Measurements from ENCODE around the gene TGFBR1.

TGFBR1 gene

DNA sequence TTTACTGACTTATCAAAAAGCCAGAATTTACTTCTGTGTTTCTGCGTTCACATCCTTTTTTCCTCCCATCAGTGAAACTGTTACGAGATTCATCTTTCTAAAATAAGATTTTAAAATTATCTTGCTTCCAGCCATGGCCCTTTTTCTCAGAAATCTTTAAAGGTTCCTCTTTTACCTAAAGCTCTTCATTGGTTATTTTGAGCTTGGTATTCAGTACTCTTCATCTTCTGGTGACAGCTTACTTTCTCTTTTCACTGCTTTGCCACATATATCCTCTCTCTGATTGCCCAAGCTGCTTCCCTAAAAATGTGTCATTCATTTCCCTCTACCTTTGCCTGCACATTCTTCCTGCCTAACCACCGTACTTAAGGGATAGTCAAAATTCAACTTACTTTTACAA lies 32.3 kb downstream of the TGFBR1 start:
- DNase-seq (ENCODE audit: low spot score): no peak

- DNase-seq (ENCODE audit: low spot score): no peak
Measured at GRCh38 chr9:99137891-99138290, 33.0 kb downstream of the TGFBR1 start.

- no peak for DNase-seq (ENCODE audit: low spot score)
Measured at GRCh38 chr9:99138424-99139284, 33.7 kb downstream of the TGFBR1 start.

GRCh38 chr9:99139868-99140267 lies 35.0 kb downstream of the TGFBR1 start:
- DNase-seq (ENCODE audit: low spot score): no peak

- DNase-seq (ENCODE audit: low spot score): peak; percentile 52
Measured at GRCh38 chr9:99140685-99141314, 35.9 kb downstream of the TGFBR1 start.

- no peak for DNase-seq (ENCODE audit: low spot score)
Measured at GRCh38 chr9:99141849-99142248, 36.9 kb downstream of the TGFBR1 start.

GRCh38 chr9:99142275-99142674 lies 37.4 kb downstream of the TGFBR1 start:
- no peak for DNase-seq (ENCODE audit: low spot score)

GRCh38 chr9:99143655-99144054 lies 38.7 kb downstream of the TGFBR1 start:
- DNase-seq (ENCODE audit: low spot score): no peak

- DNase-seq (ENCODE audit: low spot score): no peak
Measured at GRCh38 chr9:99144966-99145365, 40.1 kb downstream of the TGFBR1 start.

- DNase-seq (ENCODE audit: low spot score): no peak
Measured at GRCh38 chr9:99146574-99146973, 41.7 kb downstream of the TGFBR1 start.

GRCh38 chr9:99147177-99147576 lies 42.3 kb downstream of the TGFBR1 start:
- no peak for DNase-seq (ENCODE audit: low spot score)

DNA sequence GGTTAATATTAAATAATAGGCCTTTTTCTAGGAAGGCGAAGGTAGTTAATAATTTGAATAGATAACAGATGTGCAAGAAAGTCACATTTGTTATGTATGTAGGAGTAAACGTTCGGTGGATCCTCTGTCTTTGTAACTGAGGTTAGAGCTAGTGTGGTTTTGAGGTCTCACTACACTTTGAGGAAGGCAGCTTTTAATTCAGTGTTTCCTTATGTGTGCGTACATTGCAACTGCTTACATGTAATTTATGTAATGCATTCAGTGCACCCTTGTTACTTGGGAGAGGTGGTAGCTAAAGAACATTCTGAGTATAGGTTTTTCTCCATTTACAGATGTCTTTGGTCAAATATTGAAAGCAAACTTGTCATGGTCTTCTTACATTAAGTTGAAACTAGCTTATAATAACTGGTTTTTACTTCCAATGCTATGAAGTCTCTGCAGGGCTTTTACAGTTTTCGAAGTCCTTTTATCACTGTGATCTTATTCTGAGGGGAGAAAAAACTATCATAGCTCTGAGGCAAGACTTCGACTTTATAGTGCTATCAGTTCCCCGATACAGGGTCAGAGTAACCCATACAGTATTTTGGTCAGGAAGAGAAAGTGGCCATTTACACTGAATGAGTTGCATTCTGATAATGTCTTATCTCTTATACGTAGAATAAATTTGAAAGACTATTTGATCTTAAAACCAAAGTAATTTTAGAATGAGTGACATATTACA lies 45.7 kb downstream of the TGFBR1 start:
- DNase-seq (ENCODE audit: low spot score): no peak

GRCh38 chr9:99154356-99154755 lies 49.4 kb downstream of the TGFBR1 start:
- no peak for DNase-seq (ENCODE audit: low spot score)

GRCh38 chr9:99155736-99156135 lies 50.8 kb downstream of the TGFBR1 start:
- no peak for DNase-seq (ENCODE audit: low spot score)

DNA sequence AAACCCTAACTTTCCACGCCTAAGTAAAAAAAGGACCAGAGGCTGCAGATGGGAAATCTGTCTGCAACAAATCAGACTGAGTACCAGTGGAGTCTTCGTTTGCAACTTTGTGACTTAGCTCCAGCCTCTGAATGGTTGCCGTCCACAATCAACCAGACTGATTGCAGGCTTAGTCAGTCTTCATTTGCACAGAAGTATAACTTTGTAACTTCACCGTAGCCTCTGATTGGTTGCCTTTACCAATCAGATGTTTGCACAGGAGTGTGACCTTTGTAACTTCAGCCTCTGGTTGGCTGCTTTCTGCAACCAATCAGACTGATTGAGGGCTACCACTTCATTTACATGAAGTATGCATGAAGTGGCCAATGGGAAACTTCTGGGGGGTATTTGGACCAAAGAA lies 53.7 kb downstream of the TGFBR1 start:
- no peak for DNase-seq (ENCODE audit: low spot score)

GRCh38 chr9:99160173-99160572 lies 55.3 kb downstream of the TGFBR1 start:
- no peak for DNase-seq (ENCODE audit: low spot score)

GRCh38 chr9:99162759-99163364 lies 57.9 kb downstream of the TGFBR1 start:
- peak; percentile 12 for DNase-seq (ENCODE audit: low spot score)

DNA sequence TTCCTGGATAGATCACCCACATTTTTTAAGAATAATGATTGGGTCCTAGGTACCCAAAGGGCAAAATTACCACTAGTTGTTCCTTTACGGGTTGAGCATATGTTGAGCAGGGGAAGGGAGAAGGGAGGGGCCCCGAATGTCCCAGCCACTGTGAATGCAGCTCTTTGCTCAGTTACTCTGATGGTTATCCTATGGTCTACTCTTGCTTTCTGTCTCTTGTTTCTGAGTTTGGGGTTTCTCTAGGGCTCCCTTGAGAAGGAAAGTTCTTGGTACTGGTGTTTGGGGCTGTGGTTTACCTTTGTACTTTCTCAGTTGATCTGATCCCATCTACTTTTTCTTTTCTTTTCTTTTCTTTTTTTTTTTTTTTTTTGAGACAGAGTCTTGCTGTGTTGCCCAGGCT lies 61.2 kb downstream of the TGFBR1 start:
- DNase-seq (ENCODE audit: low spot score): no peak

GRCh38 chr9:99167119-99167518 lies 62.2 kb downstream of the TGFBR1 start:
- DNase-seq (ENCODE audit: low spot score): no peak

GRCh38 chr9:99167694-99168093 lies 62.8 kb downstream of the TGFBR1 start:
- no peak for DNase-seq (ENCODE audit: low spot score)

DNA sequence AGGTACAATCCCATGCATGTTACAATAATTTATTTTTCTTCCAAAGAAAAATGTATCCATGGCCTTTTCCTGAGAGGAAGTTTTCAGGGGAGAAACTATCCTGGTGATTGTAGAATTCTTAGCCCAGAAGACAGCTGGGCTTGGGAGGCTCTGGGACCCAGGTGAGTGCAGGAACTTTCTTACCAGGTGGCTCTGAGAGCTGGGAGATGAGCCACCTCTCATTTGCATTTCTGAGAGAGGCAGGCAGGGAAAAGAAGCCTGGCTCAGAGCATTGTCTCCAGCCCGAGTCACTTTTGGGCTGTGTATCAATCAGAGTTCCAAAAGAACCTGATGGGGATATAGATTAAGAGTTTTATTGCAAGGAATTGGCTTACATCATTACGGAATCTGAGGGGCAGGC lies 64.2 kb downstream of the TGFBR1 start:
- no peak for DNase-seq (ENCODE audit: low spot score)

DNA sequence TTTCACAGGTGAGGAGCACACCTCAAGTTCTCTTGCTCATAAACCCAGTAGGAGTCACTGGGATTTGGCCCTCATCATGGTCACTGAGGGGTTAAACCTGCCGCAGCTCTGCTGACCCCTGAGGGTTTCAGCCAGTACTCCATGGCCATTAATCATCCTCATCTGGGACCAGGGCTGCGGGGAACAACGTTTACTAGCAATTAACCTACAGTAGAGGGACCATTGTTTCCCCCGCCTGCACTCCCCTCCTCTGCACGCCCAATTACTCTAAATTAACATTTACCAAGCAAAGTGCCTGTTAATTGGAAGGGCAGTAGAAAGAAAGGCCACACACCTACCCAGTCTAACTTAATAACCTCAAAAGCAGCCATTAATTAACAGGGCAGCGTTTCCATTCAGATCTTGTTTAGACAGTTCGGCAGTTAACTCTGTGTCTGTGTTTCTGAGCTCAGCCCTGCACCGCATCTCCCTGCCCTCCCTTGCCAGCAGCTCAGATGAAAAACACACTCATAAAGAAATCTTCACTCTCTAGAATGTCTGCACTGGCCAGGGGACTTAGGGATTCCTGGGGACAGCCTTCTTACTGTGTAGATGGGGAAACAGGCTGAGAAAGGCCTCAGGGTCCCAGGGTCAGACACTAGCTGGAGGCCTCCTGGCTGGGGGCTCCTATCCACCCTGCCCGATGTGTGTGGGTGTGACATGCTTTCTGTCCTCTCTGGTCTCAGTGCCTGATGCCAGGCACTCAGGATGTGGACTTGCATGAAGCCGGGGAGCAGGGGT lies 65.3 kb downstream of the TGFBR1 start:
- DNase-seq (ENCODE audit: low spot score): no peak

All from hematopoietic multipotent progenitor cell treated with erythropoietin and hydrocortisone succinate and interleukin-3 and kit ligand, for 15 days (in vitro differentiated cells).